ENCODE measurements around the gene NTHL1.
A peak's percentile ranks its signal among the peaks of the same experiment; 100 is the strongest.

- TF ChIP-seq ZNF592 (IDR thresholded peaks at IDR 0.05) (peak; percentile 78; the same call in 1 of the 2 replicates), JUND (IDR thresholded peaks at IDR 0.05; ENCODE audit: low read depth, low read length) (no peak), REST (IDR thresholded peaks at IDR 0.05; ENCODE audit: low read depth, low read length) (no peak), CREB1 (IDR thresholded peaks at IDR 0.05; ENCODE audit: low read depth) (no peak; the same call in 1 of the 2 replicates), MYC (IDR thresholded peaks at IDR 0.05; ENCODE audit: insufficient read depth, insufficient read length, insufficient replicate concordance, low read length, severe bottlenecking) (no peak), STAT3 (IDR thresholded peaks at IDR 0.05; ENCODE audit: low read depth, low read length) (no peak), CTCF (IDR thresholded peaks at IDR 0.05 in 2 of 3, conservative IDR thresholded peaks at IDR 0.05 in 1 of 3; ENCODE audit: control insufficient read depth in 2 of 3, extremely low read depth in 1 of 3, insufficient read depth in 1 of 3, low read depth in 3 of 3, low read length in 3 of 3) (no peak), TCF12 (IDR thresholded peaks at IDR 0.05; ENCODE audit: low read depth, low read length) (no peak), FOXK2 (IDR thresholded peaks at IDR 0.05) (no peak), TBL1XR1 (IDR thresholded peaks at IDR 0.05; ENCODE audit: low read depth, low read length) (no peak), USF2 (IDR thresholded peaks at IDR 0.05; ENCODE audit: borderline replicate concordance, low read depth, low read length) (no peak)
Observed at GRCh38 chr16:1991948-1992703, 55.5 kb downstream of the NTHL1 start.
